ENCODE measurements around the gene C2orf68. TPM values are rescaled to one million over a fixed set of nuclear protein-coding genes. Genes with fewer than 3 reads are reported as not detected.
A peak's percentile ranks its signal among the peaks of the same experiment; 100 is the strongest.

The C2orf68 gene
- total and polyA plus RNA-seq, 4 donors, result 7.6 to 20.9 (median 11.6) TPM

DNA sequence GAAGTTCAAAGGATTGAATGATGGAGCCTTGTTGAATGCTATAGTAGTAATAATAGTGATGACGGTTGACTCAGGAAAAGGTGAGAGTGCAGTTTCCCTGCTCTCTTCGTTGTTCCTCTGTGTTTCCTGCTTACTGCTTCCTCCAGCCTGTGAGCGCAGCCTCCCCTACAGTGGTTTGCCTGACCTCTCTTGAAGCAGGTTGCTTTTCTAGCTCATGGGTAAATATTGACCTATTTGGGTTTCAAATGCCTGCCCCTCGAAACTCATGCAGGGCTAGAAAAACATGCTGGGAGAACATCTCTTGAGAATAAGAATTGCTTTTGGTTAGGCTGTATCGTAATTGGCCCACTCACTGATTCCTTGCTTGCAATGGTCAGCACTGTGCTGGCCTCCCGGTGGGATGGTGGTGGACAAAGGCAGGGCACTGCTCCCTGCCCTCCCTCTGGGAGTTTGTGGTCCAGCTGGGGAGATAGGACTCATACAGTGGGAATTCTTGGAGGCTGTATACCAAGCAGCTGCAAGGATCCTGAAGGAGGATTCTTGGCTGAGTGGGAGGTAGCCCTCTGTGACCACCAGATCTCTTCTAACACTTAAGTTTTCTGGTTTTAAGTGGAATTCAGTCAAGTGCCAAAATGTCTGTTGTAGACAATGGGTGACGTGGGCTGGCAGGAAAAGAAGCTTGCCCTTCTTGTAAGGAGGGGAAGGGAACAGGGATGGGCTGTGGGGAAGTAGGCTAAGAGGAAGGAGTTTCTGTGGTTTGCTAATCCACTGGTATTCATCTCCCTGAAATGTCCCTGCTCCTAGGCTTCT, 21.7 kb downstream of the C2orf68 start:
- WGBS, result 34% methylated on average over 7 of the region's 7 CpGs
- no peaks in the 10 kb centered on the region for H3K27me3 ChIP-seq (ENCODE audit: control insufficient read depth in 4 of 4, insufficient read depth in 4 of 4, low read length in 3 of 4)
- TF ChIP-seq, protein P1, sequence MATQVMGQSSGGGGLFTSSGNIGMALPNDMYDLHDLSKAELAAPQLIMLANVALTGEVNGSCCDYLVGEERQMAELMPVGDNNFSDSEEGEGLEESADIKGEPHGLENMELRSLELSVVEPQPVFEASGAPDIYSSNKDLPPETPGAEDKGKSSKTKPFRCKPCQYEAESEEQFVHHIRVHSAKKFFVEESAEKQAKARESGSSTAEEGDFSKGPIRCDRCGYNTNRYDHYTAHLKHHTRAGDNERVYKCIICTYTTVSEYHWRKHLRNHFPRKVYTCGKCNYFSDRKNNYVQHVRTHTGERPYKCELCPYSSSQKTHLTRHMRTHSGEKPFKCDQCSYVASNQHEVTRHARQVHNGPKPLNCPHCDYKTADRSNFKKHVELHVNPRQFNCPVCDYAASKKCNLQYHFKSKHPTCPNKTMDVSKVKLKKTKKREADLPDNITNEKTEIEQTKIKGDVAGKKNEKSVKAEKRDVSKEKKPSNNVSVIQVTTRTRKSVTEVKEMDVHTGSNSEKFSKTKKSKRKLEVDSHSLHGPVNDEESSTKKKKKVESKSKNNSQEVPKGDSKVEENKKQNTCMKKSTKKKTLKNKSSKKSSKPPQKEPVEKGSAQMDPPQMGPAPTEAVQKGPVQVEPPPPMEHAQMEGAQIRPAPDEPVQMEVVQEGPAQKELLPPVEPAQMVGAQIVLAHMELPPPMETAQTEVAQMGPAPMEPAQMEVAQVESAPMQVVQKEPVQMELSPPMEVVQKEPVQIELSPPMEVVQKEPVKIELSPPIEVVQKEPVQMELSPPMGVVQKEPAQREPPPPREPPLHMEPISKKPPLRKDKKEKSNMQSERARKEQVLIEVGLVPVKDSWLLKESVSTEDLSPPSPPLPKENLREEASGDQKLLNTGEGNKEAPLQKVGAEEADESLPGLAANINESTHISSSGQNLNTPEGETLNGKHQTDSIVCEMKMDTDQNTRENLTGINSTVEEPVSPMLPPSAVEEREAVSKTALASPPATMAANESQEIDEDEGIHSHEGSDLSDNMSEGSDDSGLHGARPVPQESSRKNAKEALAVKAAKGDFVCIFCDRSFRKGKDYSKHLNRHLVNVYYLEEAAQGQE (IDR thresholded peaks at IDR 0.05), result no peak
- TF ChIP-seq MAX (IDR thresholded peaks at IDR 0.05) (peak; percentile 26), NR2F2 (IDR thresholded peaks at IDR 0.05) (peak; percentile 26), HNF4A (conservative IDR thresholded peaks at IDR 0.05) (peak in 1 of 2 donors; percentile 13), SP1 (IDR thresholded peaks at IDR 0.05) (peak; percentile 53), FOXA2 (IDR thresholded peaks at IDR 0.05) (peak; percentile 65), RAD21 (IDR thresholded peaks at IDR 0.05) (peak in 1 of 2 donors; percentile 28), RXRA (IDR thresholded peaks at IDR 0.05) (peak in 1 of 2 donors; percentile 29)
- TF ChIP-seq, protein P2, sequence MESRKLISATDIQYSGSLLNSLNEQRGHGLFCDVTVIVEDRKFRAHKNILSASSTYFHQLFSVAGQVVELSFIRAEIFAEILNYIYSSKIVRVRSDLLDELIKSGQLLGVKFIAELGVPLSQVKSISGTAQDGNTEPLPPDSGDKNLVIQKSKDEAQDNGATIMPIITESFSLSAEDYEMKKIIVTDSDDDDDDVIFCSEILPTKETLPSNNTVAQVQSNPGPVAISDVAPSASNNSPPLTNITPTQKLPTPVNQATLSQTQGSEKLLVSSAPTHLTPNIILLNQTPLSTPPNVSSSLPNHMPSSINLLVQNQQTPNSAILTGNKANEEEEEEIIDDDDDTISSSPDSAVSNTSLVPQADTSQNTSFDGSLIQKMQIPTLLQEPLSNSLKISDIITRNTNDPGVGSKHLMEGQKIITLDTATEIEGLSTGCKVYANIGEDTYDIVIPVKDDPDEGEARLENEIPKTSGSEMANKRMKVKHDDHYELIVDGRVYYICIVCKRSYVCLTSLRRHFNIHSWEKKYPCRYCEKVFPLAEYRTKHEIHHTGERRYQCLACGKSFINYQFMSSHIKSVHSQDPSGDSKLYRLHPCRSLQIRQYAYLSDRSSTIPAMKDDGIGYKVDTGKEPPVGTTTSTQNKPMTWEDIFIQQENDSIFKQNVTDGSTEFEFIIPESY (IDR thresholded peaks at IDR 0.05), result no peak
- H3K4me1 ChIP-seq (ENCODE audit: control insufficient read depth in 4 of 4, insufficient read depth in 4 of 4, low read length in 3 of 4), result peaks cover 10 to 40% (median 27%) of the 10 kb centered on the region in 4 donors
- H3K4me3 ChIP-seq (ENCODE audit: low read depth in 1 of 3, low read length in 3 of 3), result no peak overlapping the region
- H3K9me3 ChIP-seq (ENCODE audit: control insufficient read depth in 4 of 4, low read length in 3 of 4), result no peaks in the 10 kb centered on the region
- H3K27ac ChIP-seq (ENCODE audit: low read depth in 1 of 2, low read length in 2 of 2), result peak overlapping the region; percentile 53 to 74
- H3K9ac ChIP-seq (ENCODE audit: low read depth in 1 of 2, low read length in 2 of 2), result no peak overlapping the region
- no peaks in the 10 kb centered on the region for H3K36me3 ChIP-seq (ENCODE audit: control insufficient read depth in 4 of 4, insufficient read depth in 3 of 4, low read depth in 1 of 4, low read length in 3 of 4)
- DNase-seq (ENCODE audit: low spot score), result no peak

GRCh38 chr2:85589181-85589580, 22.7 kb downstream of the C2orf68 start:
- DNase-seq (ENCODE audit: low spot score), result no peak
- Histone ChIP-seq H3K9me3 (ENCODE audit: control insufficient read depth in 4 of 4, low read length in 3 of 4) (no peaks in the 10 kb centered on the region), H3K9ac (ENCODE audit: low read depth in 1 of 2, low read length in 2 of 2) (no peak overlapping the region), H3K4me3 (ENCODE audit: low read depth in 1 of 3, low read length in 3 of 3) (no peak overlapping the region), H3K27me3 (ENCODE audit: control insufficient read depth in 4 of 4, insufficient read depth in 4 of 4, low read length in 3 of 4) (no peaks in the 10 kb centered on the region), H3K27ac (ENCODE audit: low read depth in 1 of 2, low read length in 2 of 2) (peak overlapping the region; percentile 53 to 74), H3K36me3 (ENCODE audit: control insufficient read depth in 4 of 4, insufficient read depth in 3 of 4, low read depth in 1 of 4, low read length in 3 of 4) (no peaks in the 10 kb centered on the region), H3K4me1 (ENCODE audit: control insufficient read depth in 4 of 4, insufficient read depth in 4 of 4, low read length in 3 of 4) (peaks cover 12 to 42% (median 26%) of the 10 kb centered on the region in 4 donors)
- 88% methylated on average over 4 of the region's 4 CpGs for WGBS
- TF ChIP-seq TAF1 (conservative IDR thresholded peaks at IDR 0.05) (no peak), EGR1 (IDR thresholded peaks at IDR 0.05; ENCODE audit: low read depth in 2 of 2) (no peak), RXRA (IDR thresholded peaks at IDR 0.05) (no peak), SP1 (IDR thresholded peaks at IDR 0.05) (no peak), YY1 (IDR thresholded peaks at IDR 0.05) (no peak), GABPA (IDR thresholded peaks at IDR 0.05 in 1 of 2, conservative IDR thresholded peaks at IDR 0.05 in 1 of 2) (no peak), RAD21 (IDR thresholded peaks at IDR 0.05) (no peak), FOXA2 (IDR thresholded peaks at IDR 0.05) (no peak), JUND (IDR thresholded peaks at IDR 0.05) (no peak), HNF4G (IDR thresholded peaks at IDR 0.05) (no peak)
- TF ChIP-seq, protein P1 (IDR thresholded peaks at IDR 0.05), result no peak
- TF ChIP-seq, protein P2 (IDR thresholded peaks at IDR 0.05), result no peak

All from liver (tissue), 9 donors.